ENCODE data around the gene CACNA1E. TPM values are rescaled to one million over a fixed set of nuclear protein-coding genes. Genes with fewer than 3 reads are reported as not detected.

CACNA1E gene
- total RNA-seq, 2 experiments from 2014 or later, result not detected

DNA sequence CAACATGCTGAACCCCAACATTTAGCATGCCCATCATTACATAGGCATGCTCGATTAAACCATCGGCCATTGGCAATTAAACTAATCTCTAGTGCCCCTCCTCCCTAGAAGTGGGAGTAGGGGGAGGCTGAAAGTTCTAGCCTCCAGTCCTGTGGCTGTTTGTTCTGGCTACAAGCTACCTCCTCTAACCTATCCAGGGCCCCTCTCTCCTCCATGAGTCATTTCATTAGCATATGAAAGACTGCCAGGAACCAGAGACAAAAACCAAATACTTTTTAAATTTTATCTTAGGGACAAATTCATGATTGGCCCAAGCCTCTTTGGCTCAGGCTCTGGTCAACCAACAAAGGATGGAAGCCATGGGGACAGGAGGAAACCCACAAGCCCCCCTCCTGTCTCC, 231.1 kb downstream of the CACNA1E start:
- no peak overlapping the region for H3K27ac ChIP-seq (ENCODE audit: low read depth, low read length, poor library complexity, severe bottlenecking)
- no peak overlapping the region for H3K4me3 ChIP-seq (ENCODE audit: low read depth, low read length, poor library complexity, severe bottlenecking)
- POLR2A ChIA-PET, result no interaction called here
- H3K79me2 ChIP-seq (ENCODE audit: insufficient read depth, low read depth, low read length), result no peaks in the 10 kb centered on the region
- TF ChIP-seq EZH2phosphoT487 (IDR thresholded peaks at IDR 0.05; ENCODE audit: borderline replicate concordance, low read depth, low read length), result no peak
- TF ChIP-seq, protein P1, sequence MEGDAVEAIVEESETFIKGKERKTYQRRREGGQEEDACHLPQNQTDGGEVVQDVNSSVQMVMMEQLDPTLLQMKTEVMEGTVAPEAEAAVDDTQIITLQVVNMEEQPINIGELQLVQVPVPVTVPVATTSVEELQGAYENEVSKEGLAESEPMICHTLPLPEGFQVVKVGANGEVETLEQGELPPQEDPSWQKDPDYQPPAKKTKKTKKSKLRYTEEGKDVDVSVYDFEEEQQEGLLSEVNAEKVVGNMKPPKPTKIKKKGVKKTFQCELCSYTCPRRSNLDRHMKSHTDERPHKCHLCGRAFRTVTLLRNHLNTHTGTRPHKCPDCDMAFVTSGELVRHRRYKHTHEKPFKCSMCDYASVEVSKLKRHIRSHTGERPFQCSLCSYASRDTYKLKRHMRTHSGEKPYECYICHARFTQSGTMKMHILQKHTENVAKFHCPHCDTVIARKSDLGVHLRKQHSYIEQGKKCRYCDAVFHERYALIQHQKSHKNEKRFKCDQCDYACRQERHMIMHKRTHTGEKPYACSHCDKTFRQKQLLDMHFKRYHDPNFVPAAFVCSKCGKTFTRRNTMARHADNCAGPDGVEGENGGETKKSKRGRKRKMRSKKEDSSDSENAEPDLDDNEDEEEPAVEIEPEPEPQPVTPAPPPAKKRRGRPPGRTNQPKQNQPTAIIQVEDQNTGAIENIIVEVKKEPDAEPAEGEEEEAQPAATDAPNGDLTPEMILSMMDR (conservative IDR thresholded peaks at IDR 0.05; ENCODE audit: low read length), result no peak
- no peaks in the 10 kb centered on the region for H3K4me1 ChIP-seq (ENCODE audit: insufficient read depth, low read length, poor library complexity, severe bottlenecking)
- H3K4me2 ChIP-seq (ENCODE audit: low read length), result no peak overlapping the region
- no peak overlapping the region for H2AFZ ChIP-seq (ENCODE audit: low read length)
- no peaks in the 10 kb centered on the region for H3K9me3 ChIP-seq (ENCODE audit: low read length)
- CTCF ChIA-PET (ENCODE audit: unreplicated experiment), result no interaction called here
- intact Hi-C loops (cut with micrococcal nuclease; ENCODE audit: unreplicated experiment), result no loop called here
- DNase-seq (ENCODE audit: low spot score), result no peak
- no peaks in the 10 kb centered on the region for H3K36me3 ChIP-seq (ENCODE audit: insufficient read depth, low read length)
- H4K20me1 ChIP-seq (ENCODE audit: insufficient read depth, low read length), result no peaks in the 10 kb centered on the region
- H3K9me2 ChIP-seq (ENCODE audit: insufficient read depth, low read length), result no peaks in the 10 kb centered on the region
- BruUV-seq (replicated peaks), result no TSS peak

DNA sequence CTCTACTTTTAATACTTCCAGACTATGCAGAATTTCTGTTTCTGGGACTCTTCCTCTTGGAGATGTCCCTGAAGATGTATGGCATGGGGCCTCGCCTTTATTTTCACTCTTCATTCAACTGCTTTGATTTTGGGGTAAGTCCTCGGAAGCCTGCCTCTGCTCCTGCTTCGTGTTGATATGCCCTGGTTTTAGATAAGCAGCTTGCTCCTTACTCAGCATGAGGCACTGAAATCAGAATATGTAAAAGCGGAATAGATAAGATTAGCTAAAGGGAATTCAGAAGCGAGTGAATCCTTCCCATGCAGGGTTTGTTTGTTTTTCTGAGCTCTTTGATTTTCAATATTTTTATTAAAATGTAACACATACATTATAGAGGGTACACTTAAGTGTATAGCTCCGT, 234.7 kb downstream of the CACNA1E start:
- ChIA-PET POLR2A (interaction anchor here (0.6 to 1.0 kb wide), 2 partner anchors 8 to 20 kb away, joined by 3 to 4 read pairs; no protein-coding TSS in a partner anchor), CTCF (ENCODE audit: unreplicated experiment) (no interaction called here)
- no peak for DNase-seq (ENCODE audit: low spot score)
- no peaks in the 10 kb centered on the region for H3K4me1 ChIP-seq (ENCODE audit: insufficient read depth, low read length, poor library complexity, severe bottlenecking)
- H4K20me1 ChIP-seq (ENCODE audit: insufficient read depth, low read length), result no peaks in the 10 kb centered on the region
- no peak overlapping the region for H3K27ac ChIP-seq (ENCODE audit: low read depth, low read length, poor library complexity, severe bottlenecking)
- H3K4me2 ChIP-seq (ENCODE audit: low read length), result no peak overlapping the region
- no peaks in the 10 kb centered on the region for H3K9me2 ChIP-seq (ENCODE audit: insufficient read depth, low read length)
- no peaks in the 10 kb centered on the region for H3K36me3 ChIP-seq (ENCODE audit: insufficient read depth, low read length)
- intact Hi-C loops (cut with micrococcal nuclease; ENCODE audit: unreplicated experiment), result no loop called here
- H3K79me2 ChIP-seq (ENCODE audit: insufficient read depth, low read depth, low read length), result no peaks in the 10 kb centered on the region
- no peaks in the 10 kb centered on the region for H3K9me3 ChIP-seq (ENCODE audit: low read length)
- H3K4me3 ChIP-seq (ENCODE audit: low read depth, low read length, poor library complexity, severe bottlenecking), result no peak overlapping the region
- BruUV-seq (replicated peaks), result no TSS peak
- no peak for TF ChIP-seq EZH2phosphoT487 (IDR thresholded peaks at IDR 0.05; ENCODE audit: borderline replicate concordance, low read depth, low read length)
- TF ChIP-seq, protein P1 (conservative IDR thresholded peaks at IDR 0.05; ENCODE audit: low read length), result no peak
- H2AFZ ChIP-seq (ENCODE audit: low read length), result no peak overlapping the region

DNA sequence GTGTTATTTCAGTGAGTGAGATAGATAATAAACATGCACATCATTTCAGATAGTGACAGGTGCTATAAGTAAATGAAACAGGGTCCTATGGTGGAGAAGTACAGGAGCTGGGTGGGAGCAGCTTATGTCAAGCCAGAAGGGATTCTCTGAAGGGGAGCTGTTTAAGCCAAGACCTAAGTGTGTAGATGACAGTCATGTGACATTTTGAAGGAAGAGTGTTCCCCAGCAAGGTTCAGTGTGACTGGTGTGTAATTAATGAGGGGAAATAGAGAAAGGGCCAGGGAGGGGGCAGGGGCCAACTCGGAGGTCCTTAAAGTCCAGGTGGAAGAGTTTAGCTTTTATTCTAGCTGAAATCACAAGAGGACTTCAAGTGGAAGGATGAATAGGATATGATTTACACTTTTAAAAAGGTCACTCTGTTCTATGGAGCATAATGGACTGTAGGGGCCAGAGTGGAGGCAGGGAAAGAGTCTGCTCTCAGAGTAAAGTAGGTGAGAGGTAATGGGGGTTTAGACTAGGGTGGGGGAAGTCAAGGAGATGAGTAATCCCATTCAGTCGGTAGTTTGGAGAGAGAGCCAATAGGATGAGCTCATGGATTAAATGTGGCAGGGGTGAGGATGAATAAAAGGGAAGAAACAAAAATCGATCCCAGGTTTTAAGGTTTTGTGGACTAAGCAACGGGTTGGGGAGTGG, 243.1 kb downstream of the CACNA1E start:
- intact Hi-C loops (cut with micrococcal nuclease; ENCODE audit: unreplicated experiment), result no loop called here
- POLR2A ChIA-PET, result no interaction called here
- DNase-seq (ENCODE audit: low spot score), result no peak
- no peaks in the 10 kb centered on the region for H3K9me3 ChIP-seq (ENCODE audit: low read length)
- H4K20me1 ChIP-seq (ENCODE audit: insufficient read depth, low read length), result no peaks in the 10 kb centered on the region
- CTCF ChIA-PET (ENCODE audit: unreplicated experiment), result no interaction called here
- H3K36me3 ChIP-seq (ENCODE audit: insufficient read depth, low read length), result no peaks in the 10 kb centered on the region
- H3K4me3 ChIP-seq (ENCODE audit: low read depth, low read length, poor library complexity, severe bottlenecking), result no peak overlapping the region
- no peak overlapping the region for H3K27ac ChIP-seq (ENCODE audit: low read depth, low read length, poor library complexity, severe bottlenecking)
- no peaks in the 10 kb centered on the region for H3K4me1 ChIP-seq (ENCODE audit: insufficient read depth, low read length, poor library complexity, severe bottlenecking)
- H2AFZ ChIP-seq (ENCODE audit: low read length), result no peak overlapping the region
- no peaks in the 10 kb centered on the region for H3K79me2 ChIP-seq (ENCODE audit: insufficient read depth, low read depth, low read length)
- no peaks in the 10 kb centered on the region for H3K9me2 ChIP-seq (ENCODE audit: insufficient read depth, low read length)
- H3K4me2 ChIP-seq (ENCODE audit: low read length), result no peak overlapping the region
- no TSS peak for BruUV-seq (replicated peaks)
- no peak for TF ChIP-seq EZH2phosphoT487 (IDR thresholded peaks at IDR 0.05; ENCODE audit: borderline replicate concordance, low read depth, low read length)
- TF ChIP-seq, protein P1 (conservative IDR thresholded peaks at IDR 0.05; ENCODE audit: low read length), result no peak

Measured in OCI-LY7 (cell line).